ENCODE measurements around the gene ZNF362. TPM values are rescaled to one million over a fixed set of nuclear protein-coding genes. Genes with fewer than 3 reads are reported as not detected.
A peak's percentile ranks its signal among the peaks of the same experiment; 100 is the strongest.

ZNF362 gene
- total RNA-seq, 1 experiment from 2014 or later, result 26.9 TPM

DNA sequence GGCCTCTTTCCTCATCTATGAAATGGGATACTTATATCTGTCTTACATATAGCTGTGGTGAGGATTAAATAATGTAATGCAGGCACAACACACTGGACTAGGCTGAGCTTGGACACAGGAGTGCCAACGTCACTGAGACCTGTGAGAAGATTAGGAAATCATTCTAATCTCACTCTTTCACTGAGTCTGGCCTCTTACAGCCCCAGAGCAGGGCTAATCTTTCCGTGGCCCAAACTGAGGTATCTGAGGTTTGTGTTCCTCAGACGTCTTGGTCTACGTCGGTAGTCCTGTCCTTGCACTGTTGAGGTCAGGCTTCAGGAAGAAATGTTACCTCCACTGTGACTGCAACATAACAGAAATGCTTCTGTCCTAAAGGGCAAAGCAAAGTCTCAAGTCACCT is 87.2 kb downstream of the ZNF362 start:
- H3K27me3 ChIP-seq (replicated peaks; ENCODE audit: control insufficient read depth, insufficient read depth, low read length), result no peaks in the 10 kb centered on the region
- H3K4me3 ChIP-seq (ENCODE audit: low read depth, low read length), result no peak overlapping the region
- intact Hi-C loops (cut with micrococcal nuclease; ENCODE audit: unreplicated experiment), result no loop called here
- no peaks in the 10 kb centered on the region; the same call in 1 of the 2 replicates for H3K36me3 ChIP-seq (ENCODE audit: control insufficient read depth, insufficient read depth, low read length)
- H3K9me3 Mint-ChIP-seq (ENCODE audit: unreplicated experiment), result no peaks in the 10 kb centered on the region
- peaks cover 56% of the 10 kb centered on the region for H3K4me1 ChIP-seq
- BruUV-seq (replicated peaks), result no TSS peak
- peaks cover 19% of the 10 kb centered on the region for H3K36me3 Mint-ChIP-seq (ENCODE audit: insufficient read depth, unreplicated experiment)
- no peak overlapping the region for H3K4me3 Mint-ChIP-seq (ENCODE audit: unreplicated experiment)
- no peak overlapping the region for H3K27ac Mint-ChIP-seq (ENCODE audit: unreplicated experiment)
- no peaks in the 10 kb centered on the region for H3K9me3 ChIP-seq
- TF ChIP-seq, protein P1, sequence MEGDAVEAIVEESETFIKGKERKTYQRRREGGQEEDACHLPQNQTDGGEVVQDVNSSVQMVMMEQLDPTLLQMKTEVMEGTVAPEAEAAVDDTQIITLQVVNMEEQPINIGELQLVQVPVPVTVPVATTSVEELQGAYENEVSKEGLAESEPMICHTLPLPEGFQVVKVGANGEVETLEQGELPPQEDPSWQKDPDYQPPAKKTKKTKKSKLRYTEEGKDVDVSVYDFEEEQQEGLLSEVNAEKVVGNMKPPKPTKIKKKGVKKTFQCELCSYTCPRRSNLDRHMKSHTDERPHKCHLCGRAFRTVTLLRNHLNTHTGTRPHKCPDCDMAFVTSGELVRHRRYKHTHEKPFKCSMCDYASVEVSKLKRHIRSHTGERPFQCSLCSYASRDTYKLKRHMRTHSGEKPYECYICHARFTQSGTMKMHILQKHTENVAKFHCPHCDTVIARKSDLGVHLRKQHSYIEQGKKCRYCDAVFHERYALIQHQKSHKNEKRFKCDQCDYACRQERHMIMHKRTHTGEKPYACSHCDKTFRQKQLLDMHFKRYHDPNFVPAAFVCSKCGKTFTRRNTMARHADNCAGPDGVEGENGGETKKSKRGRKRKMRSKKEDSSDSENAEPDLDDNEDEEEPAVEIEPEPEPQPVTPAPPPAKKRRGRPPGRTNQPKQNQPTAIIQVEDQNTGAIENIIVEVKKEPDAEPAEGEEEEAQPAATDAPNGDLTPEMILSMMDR (IDR thresholded peaks at IDR 0.05; ENCODE audit: insufficient read depth in 1 of 2, low read depth in 1 of 2, low read length in 1 of 2, severe bottlenecking in 1 of 2, unreplicated experiment in 1 of 2), result no peak
- peaks cover 27% of the 10 kb centered on the region for H3K4me1 Mint-ChIP-seq (ENCODE audit: low read depth, unreplicated experiment)
- no peak for DNase-seq
- POLR2A ChIA-PET, result no interaction called here
- no peaks in the 10 kb centered on the region for H3K27me3 Mint-ChIP-seq (ENCODE audit: insufficient read depth, unreplicated experiment)
- CTCF ChIA-PET, result interaction anchor here (1.7 kb wide), 1 partner anchor 48 kb away, joined by 9 read pairs; no protein-coding TSS in a partner anchor

GRCh38 chr1:33344896-33345560 is 88.7 kb downstream of the ZNF362 start:
- H3K36me3 Mint-ChIP-seq (ENCODE audit: insufficient read depth, unreplicated experiment), result peaks cover 24% of the 10 kb centered on the region
- H3K9me3 Mint-ChIP-seq (ENCODE audit: unreplicated experiment), result no peaks in the 10 kb centered on the region
- intact Hi-C loops (cut with micrococcal nuclease; ENCODE audit: unreplicated experiment), result no loop called here
- no peaks in the 10 kb centered on the region for H3K27me3 Mint-ChIP-seq (ENCODE audit: insufficient read depth, unreplicated experiment)
- Histone ChIP-seq H3K36me3 (ENCODE audit: control insufficient read depth, insufficient read depth, low read length) (no peaks in the 10 kb centered on the region; the same call in 1 of the 2 replicates), H3K27me3 (replicated peaks; ENCODE audit: control insufficient read depth, insufficient read depth, low read length) (no peaks in the 10 kb centered on the region), H3K4me3 (ENCODE audit: low read depth, low read length) (no peak overlapping the region), H3K9me3 (no peaks in the 10 kb centered on the region), H3K4me1 (peaks cover 41% of the 10 kb centered on the region)
- H3K27ac Mint-ChIP-seq (ENCODE audit: unreplicated experiment), result no peak overlapping the region
- DNase-seq, result no peak
- H3K4me1 Mint-ChIP-seq (ENCODE audit: low read depth, unreplicated experiment), result peaks cover 26% of the 10 kb centered on the region
- ChIA-PET CTCF (no interaction called here), POLR2A (no interaction called here)
- H3K4me3 Mint-ChIP-seq (ENCODE audit: unreplicated experiment), result no peak overlapping the region
- TF ChIP-seq, protein P1 (IDR thresholded peaks at IDR 0.05; ENCODE audit: insufficient read depth in 1 of 2, low read depth in 1 of 2, low read length in 1 of 2, severe bottlenecking in 1 of 2, unreplicated experiment in 1 of 2), result no peak
- BruUV-seq (replicated peaks), result no TSS peak

- Mint-ChIP-seq H3K27ac (ENCODE audit: unreplicated experiment) (peak overlapping the region; percentile 78), H3K36me3 (ENCODE audit: insufficient read depth, unreplicated experiment) (peaks cover 24% of the 10 kb centered on the region), H3K9me3 (ENCODE audit: unreplicated experiment) (no peaks in the 10 kb centered on the region), H3K4me3 (ENCODE audit: unreplicated experiment) (peak overlapping the region; percentile 88), H3K4me1 (ENCODE audit: low read depth, unreplicated experiment) (peaks cover 38% of the 10 kb centered on the region), H3K27me3 (ENCODE audit: insufficient read depth, unreplicated experiment) (no peaks in the 10 kb centered on the region)
- ChIA-PET POLR2A (no interaction called here), CTCF (no interaction called here)
- H3K27me3 ChIP-seq (replicated peaks; ENCODE audit: control insufficient read depth, insufficient read depth, low read length), result no peaks in the 10 kb centered on the region
- intact Hi-C loops (cut with micrococcal nuclease; ENCODE audit: unreplicated experiment), result no loop called here
- H3K4me1 ChIP-seq, result peaks cover 36% of the 10 kb centered on the region
- BruUV-seq (replicated peaks), result no TSS peak
- H3K9me3 ChIP-seq, result no peaks in the 10 kb centered on the region
- TF ChIP-seq, protein P1 (IDR thresholded peaks at IDR 0.05; ENCODE audit: insufficient read depth in 1 of 2, low read depth in 1 of 2, low read length in 1 of 2, severe bottlenecking in 1 of 2, unreplicated experiment in 1 of 2), result no peak
- no peak for DNase-seq
- H3K36me3 ChIP-seq (ENCODE audit: control insufficient read depth, insufficient read depth, low read length), result no peaks in the 10 kb centered on the region
- H3K4me3 ChIP-seq (ENCODE audit: low read depth, low read length), result no peak overlapping the region
Observed at GRCh38 chr1:33346533-33346926, 90.2 kb downstream of the ZNF362 start.

All from Caco-2 (cell line).